ENCODE results near the gene DZIP1L.

GRCh38 chr3:138016065-138016464, 99.3 kb downstream of the DZIP1L start:
- TF ChIP-seq, protein P1, sequence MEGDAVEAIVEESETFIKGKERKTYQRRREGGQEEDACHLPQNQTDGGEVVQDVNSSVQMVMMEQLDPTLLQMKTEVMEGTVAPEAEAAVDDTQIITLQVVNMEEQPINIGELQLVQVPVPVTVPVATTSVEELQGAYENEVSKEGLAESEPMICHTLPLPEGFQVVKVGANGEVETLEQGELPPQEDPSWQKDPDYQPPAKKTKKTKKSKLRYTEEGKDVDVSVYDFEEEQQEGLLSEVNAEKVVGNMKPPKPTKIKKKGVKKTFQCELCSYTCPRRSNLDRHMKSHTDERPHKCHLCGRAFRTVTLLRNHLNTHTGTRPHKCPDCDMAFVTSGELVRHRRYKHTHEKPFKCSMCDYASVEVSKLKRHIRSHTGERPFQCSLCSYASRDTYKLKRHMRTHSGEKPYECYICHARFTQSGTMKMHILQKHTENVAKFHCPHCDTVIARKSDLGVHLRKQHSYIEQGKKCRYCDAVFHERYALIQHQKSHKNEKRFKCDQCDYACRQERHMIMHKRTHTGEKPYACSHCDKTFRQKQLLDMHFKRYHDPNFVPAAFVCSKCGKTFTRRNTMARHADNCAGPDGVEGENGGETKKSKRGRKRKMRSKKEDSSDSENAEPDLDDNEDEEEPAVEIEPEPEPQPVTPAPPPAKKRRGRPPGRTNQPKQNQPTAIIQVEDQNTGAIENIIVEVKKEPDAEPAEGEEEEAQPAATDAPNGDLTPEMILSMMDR (IDR thresholded peaks at IDR 0.05 in 8 of 11, conservative IDR thresholded peaks at IDR 0.05 in 3 of 11): no peak
- no peak for TF ChIP-seq POLR2AphosphoS5 (IDR thresholded peaks at IDR 0.05)

All from spleen (tissue), 7 donors.